Measurements from ENCODE around the gene TCAF1.

DNA sequence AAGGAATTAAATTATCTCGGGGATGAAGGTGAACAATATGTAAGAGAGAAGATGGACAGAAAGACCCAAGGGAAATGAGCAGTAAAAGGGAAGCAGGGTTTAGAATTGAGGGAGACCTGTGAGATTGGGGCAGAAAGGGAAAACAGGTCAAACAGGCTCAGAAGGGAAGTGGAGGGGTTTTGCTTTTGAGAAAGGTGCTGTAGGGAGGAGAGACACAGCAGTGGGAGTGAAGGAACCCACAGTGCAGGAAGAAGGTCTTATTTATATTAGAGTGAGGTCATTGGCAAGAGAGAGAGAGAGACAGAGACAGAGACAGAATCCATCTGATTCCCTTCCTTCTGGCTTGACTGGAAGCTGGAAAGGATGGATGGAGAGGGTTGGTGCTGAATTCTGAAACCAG is 3.5 kb upstream of the TCAF1 start:
- TF ChIP-seq, protein P1, sequence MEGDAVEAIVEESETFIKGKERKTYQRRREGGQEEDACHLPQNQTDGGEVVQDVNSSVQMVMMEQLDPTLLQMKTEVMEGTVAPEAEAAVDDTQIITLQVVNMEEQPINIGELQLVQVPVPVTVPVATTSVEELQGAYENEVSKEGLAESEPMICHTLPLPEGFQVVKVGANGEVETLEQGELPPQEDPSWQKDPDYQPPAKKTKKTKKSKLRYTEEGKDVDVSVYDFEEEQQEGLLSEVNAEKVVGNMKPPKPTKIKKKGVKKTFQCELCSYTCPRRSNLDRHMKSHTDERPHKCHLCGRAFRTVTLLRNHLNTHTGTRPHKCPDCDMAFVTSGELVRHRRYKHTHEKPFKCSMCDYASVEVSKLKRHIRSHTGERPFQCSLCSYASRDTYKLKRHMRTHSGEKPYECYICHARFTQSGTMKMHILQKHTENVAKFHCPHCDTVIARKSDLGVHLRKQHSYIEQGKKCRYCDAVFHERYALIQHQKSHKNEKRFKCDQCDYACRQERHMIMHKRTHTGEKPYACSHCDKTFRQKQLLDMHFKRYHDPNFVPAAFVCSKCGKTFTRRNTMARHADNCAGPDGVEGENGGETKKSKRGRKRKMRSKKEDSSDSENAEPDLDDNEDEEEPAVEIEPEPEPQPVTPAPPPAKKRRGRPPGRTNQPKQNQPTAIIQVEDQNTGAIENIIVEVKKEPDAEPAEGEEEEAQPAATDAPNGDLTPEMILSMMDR (IDR thresholded peaks at IDR 0.05), result no peak
- no peak for TF ChIP-seq POLR2A (IDR thresholded peaks at IDR 0.05)

Data from body of pancreas (tissue), 4 donors.